GM10266 (cell line): Measurements from ENCODE around the gene SNRPN.
"Not testable (repeated sequence)": the region's sequence is repeated elsewhere in the genome, so short reads cannot be mapped to it uniquely, and the experiment has no call there.

ENCODE experiments used
- DNase-seq: peaks from one replicate; pipeline ENCODE4 v3.0.0; 2012; ENCODE audit errors: extremely low spot score
- CTCF ChIP-seq: IDR thresholded peaks from 2 replicates; pipeline ENCODE4 v1.5.1; 2012; ENCODE audit warnings: mild to moderate bottlenecking, low read depth; ENCODE audit not compliant: control insufficient read depth, insufficient read depth; ENCODE audit errors: missing control alignments

The SNRPN gene

GRCh38 chr15:24933716-24934115 lies 21.1 kb upstream of the SNRPN start:
- no peak for TF ChIP-seq CTCF

DNA sequence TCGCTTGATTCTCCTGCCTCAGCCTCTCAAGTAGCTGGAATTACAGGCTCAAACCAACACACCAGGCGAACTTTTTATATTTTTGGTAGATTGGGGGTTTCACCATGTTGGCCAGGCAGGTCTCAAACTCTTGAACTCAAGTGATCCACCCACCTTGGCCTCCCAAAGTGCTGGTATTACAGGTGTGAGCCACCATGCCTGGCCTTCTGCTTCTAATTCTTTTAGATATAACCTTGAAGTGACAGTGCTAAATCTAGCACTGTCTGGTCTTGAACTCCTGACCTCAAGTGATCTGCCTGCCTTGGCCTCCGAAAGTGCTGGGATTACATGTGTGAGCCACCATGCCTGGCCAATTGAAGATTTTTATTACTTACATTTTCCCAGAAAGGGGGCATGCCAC lies 16.6 kb upstream of the SNRPN start:
- DNase-seq, result not testable (repeated sequence)

More at GRCh38 chr15:24933716-24934115, 21.1 kb upstream of the SNRPN start:
- DNase-seq, result no peak

GRCh38 chr15:24940236-24940635 lies 14.6 kb upstream of the SNRPN start:
- DNase-seq, result no peak
- TF ChIP-seq CTCF, result no peak

DNA sequence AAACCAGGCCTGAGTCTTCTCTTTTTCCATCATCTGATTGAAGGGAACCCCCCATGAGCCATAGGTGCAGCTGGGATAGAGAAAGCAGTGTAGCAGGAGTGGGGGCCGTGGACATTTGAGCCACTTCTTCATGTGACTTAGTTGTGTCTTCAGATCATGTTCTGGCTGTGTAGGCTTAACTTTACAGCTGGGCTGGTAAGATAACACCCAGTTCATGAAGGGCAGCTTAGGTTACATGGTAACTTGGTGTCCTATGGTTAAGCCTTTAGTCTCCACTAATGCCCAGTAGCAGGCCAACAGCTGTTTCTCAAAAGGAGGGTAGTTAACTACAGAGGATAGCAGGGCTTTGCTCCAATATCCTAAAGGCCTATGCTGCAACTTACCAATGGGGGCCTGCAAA lies 11.4 kb upstream of the SNRPN start:
- no peak for TF ChIP-seq CTCF
- no peak for DNase-seq

GRCh38 chr15:24944954-24945353 lies 9.8 kb upstream of the SNRPN start:
- DNase-seq, result no peak
- no peak for TF ChIP-seq CTCF

GRCh38 chr15:24945711-24946110 lies 9.1 kb upstream of the SNRPN start:
- no peak for DNase-seq
- no peak for TF ChIP-seq CTCF

DNA sequence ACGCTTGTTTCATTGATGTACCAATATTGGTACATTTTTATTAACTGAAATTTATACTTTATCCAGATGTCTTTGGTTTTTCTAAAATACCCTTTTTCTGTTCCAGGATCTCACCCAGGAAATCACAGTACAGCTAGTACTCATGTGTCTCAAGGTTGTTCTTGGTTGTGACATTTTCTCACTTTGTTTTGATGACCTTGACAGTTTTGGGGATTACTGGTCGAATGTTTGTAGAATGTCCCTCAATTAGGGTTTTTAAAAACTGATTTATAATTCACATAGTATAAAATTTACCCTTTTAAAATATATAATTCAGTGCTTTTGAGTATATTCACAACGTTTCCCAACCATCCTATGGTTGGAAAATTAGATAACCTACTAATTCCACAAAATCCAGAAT lies 6.3 kb upstream of the SNRPN start:
- TF ChIP-seq CTCF, result no peak
- DNase-seq, result no peak

DNA sequence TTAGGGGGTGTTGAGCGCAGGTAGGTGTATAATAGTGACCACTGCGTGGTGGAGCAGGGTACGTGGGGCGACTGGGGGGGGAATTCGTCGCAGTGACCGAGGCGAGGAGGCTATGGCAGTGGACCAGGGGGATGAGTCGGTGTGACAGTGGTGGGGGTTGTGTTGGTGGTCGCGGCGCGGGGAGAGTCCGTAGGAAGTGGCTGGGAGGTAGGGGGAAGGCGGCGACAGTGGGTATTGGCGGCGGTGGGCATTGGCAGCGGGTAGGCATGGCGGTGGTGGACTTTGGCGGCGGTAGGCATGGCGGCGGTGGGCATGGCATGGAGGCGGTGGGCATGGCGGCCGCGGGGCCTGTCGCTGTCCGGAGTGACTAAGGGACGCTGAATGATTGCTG lies 739 bp downstream of the SNRPN start:
- DNase-seq, result no peak

More for the DNA sequence above, 739 bp downstream of the SNRPN start:
- TF ChIP-seq CTCF, result no peak
